A673 (cell line): Measurements from ENCODE around the gene SBSN.

Experiments
- EZH2 ChIP-seq: fragments of 200-600 bp; sonication (generic); IDR thresholded peaks from 2 replicates; pipeline ENCODE4 v1.6.1; 2017; ENCODE audit warnings: borderline replicate concordance, low read depth, mild to moderate bottlenecking, mixed read lengths, antibody characterized with exemption, low read length; ENCODE audit not compliant: poor library complexity, severe bottlenecking
- TF ChIP-seq, protein P1 (sequence below): fragments of 300-800, 200-600 bp; sonication (generic); conservative IDR thresholded peaks from 2 replicates; pipeline ENCODE4 v1.5.1; 2017; ENCODE audit warnings: low read depth, mild to moderate bottlenecking, antibody characterized with exemption, low read length, moderate library complexity, mixed read lengths

DNA sequence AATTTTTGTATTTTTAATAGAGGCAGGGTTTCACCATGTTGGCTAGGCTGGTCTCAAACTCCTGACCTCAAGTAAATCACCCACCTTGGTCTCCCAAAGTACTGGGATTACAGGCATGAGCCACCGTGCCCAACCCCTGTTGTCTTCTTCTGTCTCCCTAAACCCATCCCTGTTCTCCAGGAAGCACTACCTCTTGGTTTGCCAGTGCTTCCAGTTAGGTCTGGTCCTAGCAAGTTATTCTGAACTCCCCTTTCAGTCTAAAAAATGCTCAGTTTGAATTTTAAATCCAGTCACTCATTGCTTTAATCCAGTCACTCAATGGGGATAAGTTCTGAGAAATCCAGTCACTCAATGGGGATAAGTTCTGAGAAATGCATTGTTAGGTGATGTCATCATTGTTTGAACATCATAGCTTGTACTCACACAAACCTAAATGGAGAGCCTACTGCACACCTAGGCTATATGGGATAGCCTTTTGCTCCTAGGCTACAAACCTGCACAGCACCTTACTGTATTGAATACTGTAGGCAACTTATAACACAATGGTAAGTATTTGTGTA lies 43.4 kb upstream of the SBSN start:
- TF ChIP-seq, protein P1, sequence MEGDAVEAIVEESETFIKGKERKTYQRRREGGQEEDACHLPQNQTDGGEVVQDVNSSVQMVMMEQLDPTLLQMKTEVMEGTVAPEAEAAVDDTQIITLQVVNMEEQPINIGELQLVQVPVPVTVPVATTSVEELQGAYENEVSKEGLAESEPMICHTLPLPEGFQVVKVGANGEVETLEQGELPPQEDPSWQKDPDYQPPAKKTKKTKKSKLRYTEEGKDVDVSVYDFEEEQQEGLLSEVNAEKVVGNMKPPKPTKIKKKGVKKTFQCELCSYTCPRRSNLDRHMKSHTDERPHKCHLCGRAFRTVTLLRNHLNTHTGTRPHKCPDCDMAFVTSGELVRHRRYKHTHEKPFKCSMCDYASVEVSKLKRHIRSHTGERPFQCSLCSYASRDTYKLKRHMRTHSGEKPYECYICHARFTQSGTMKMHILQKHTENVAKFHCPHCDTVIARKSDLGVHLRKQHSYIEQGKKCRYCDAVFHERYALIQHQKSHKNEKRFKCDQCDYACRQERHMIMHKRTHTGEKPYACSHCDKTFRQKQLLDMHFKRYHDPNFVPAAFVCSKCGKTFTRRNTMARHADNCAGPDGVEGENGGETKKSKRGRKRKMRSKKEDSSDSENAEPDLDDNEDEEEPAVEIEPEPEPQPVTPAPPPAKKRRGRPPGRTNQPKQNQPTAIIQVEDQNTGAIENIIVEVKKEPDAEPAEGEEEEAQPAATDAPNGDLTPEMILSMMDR: no peak
- no peak for TF ChIP-seq EZH2
